CD14-positive monocyte (primary cell): Measurements from ENCODE around the gene CD8B2. TPM values are rescaled to one million over a fixed set of nuclear protein-coding genes. Genes with fewer than 3 reads are reported as not detected.

Experiments
- DNase-seq, 3 donors: peaks; one replicate each; pipeline ENCODE4 v3.0.0-alpha.2; 2011 to 2022
- H2AFZ ChIP-seq: 2 replicates; pipeline ENCODE4 v1.6.0; 2012; ENCODE audit warnings: mild to moderate bottlenecking, low read depth, low read length, inconsistent platforms; ENCODE audit not compliant: insufficient read depth, poor library complexity, severe bottlenecking
- H3K27ac ChIP-seq, 2 donors: 1 replicate in 1 of 2; 2 replicates in 1 of 2; pipeline ENCODE4 v1.5.1; 2012 to 2013; ENCODE audit warnings: low read length in 2 of 2, control low read depth in 1 of 2, inconsistent platforms in 1 of 2, low read depth in 1 of 2, mild to moderate bottlenecking in 1 of 2
- H3K27me3 ChIP-seq, 2 donors: one replicate each; pipeline versions ENCODE4 v1.6.0 to v1.6.1; 2011 to 2013; ENCODE audit warnings: low read length in 2 of 2; ENCODE audit not compliant: control insufficient read depth in 2 of 2, insufficient read depth in 2 of 2
- H3K36me3 ChIP-seq, 2 donors: replicated peaks in 1 of 2; 1 replicate in 1 of 2; 2 replicates in 1 of 2; pipeline versions ENCODE4 v1.5.1 to v1.6.1; 2012 to 2013; ENCODE audit warnings: low read length in 2 of 2, control low read depth in 1 of 2, inconsistent platforms in 1 of 2, mild to moderate bottlenecking in 1 of 2; ENCODE audit not compliant: insufficient read depth in 2 of 2, control insufficient read depth in 1 of 2
- H3K4me1 ChIP-seq, 2 donors: 1 replicate in 1 of 2; 2 replicates in 1 of 2; pipeline versions ENCODE4 v1.5.1 to v1.6.1; 2012 to 2013; ENCODE audit warnings: low read length in 2 of 2, control low read depth in 1 of 2, inconsistent platforms in 1 of 2, mild to moderate bottlenecking in 1 of 2, moderate library complexity in 1 of 2; ENCODE audit not compliant: insufficient read depth in 2 of 2, control insufficient read depth in 1 of 2
- H3K4me2 ChIP-seq: replicated peaks from 2 replicates; pipeline ENCODE3; 2012; ENCODE audit warnings: low read length, moderate library complexity, mild to moderate bottlenecking; ENCODE audit not compliant: poor library complexity, severe bottlenecking; ENCODE audit errors: extremely low read depth
- H3K4me3 ChIP-seq, 3 experiments: fragments of 200-600 bp in 1 of 3; sonication (generic) in 1 of 3; replicated peaks in 1 of 3; 1 replicate in 2 of 3; 2 replicates in 1 of 3; pipeline ENCODE4 v1.5.1; 2011 to 2013; ENCODE audit warnings: low read length in 3 of 3, mild to moderate bottlenecking in 3 of 3, control low read depth in 2 of 3, low read depth in 2 of 3, inconsistent platforms in 1 of 3, moderate library complexity in 1 of 3
- H3K79me2 ChIP-seq: 2 replicates; pipeline ENCODE4 v1.6.0; 2012; ENCODE audit warnings: mild to moderate bottlenecking, control low read depth, inconsistent platforms, low read length, moderate library complexity; ENCODE audit not compliant: insufficient read depth
- H3K9ac ChIP-seq: 2 replicates; pipeline ENCODE4 v1.6.0; 2017; ENCODE audit warnings: low read length, mild to moderate bottlenecking; ENCODE audit not compliant: insufficient read depth, poor library complexity, severe bottlenecking
- H3K9me3 ChIP-seq, 2 donors: replicated peaks in 1 of 2; 1 replicate in 1 of 2; 2 replicates in 1 of 2; pipeline versions ENCODE4 v1.5.1 to v1.6.1; 2012 to 2013; ENCODE audit warnings: low read length in 2 of 2, control low read depth in 1 of 2; ENCODE audit not compliant: control insufficient read depth in 1 of 2, insufficient read depth in 1 of 2
- H4K20me1 ChIP-seq: 2 replicates; pipeline ENCODE4 v1.6.0; 2012; ENCODE audit warnings: mild to moderate bottlenecking, low read length, control low read depth, moderate library complexity; ENCODE audit not compliant: insufficient read depth
- H3K27ac Mint-ChIP-seq, 7 donors: one replicate each; pipeline ENCODE4 v1.8.0; 2020; ENCODE audit warnings: mild to moderate bottlenecking in 7 of 7, mixed read lengths in 7 of 7, moderate library complexity in 6 of 7, inconsistent platforms in 2 of 7
- H3K27me3 Mint-ChIP-seq, 3 donors: one replicate each; pipeline ENCODE4 v1.8.0; 2021 to 2022; ENCODE audit warnings: low read depth in 3 of 3, mild to moderate bottlenecking in 3 of 3, mixed read lengths in 3 of 3, moderate library complexity in 3 of 3, inconsistent platforms in 1 of 3
- H3K36me3 Mint-ChIP-seq, 2 donors: one replicate each; pipeline ENCODE4 v1.8.0; 2020; ENCODE audit warnings: mixed read lengths in 2 of 2, inconsistent platforms in 1 of 2, mild to moderate bottlenecking in 1 of 2
- H3K4me1 Mint-ChIP-seq: one replicate; pipeline ENCODE4 v1.8.0; 2020; ENCODE audit warnings: mild to moderate bottlenecking, mixed read lengths
- H3K4me3 Mint-ChIP-seq, 2 donors: one replicate each; pipeline ENCODE4 v1.8.0; 2020; ENCODE audit warnings: mild to moderate bottlenecking in 2 of 2, mixed read lengths in 2 of 2, moderate library complexity in 1 of 2
- H3K9me3 Mint-ChIP-seq, 7 donors: one replicate each; pipeline ENCODE4 v1.8.0; 2020 to 2022; ENCODE audit warnings: mixed read lengths in 7 of 7, mild to moderate bottlenecking in 6 of 7, moderate library complexity in 6 of 7, inconsistent platforms in 2 of 7
- CTCF ChIP-seq: fragments of 200-600 bp; IDR thresholded peaks from one replicate; pipeline ENCODE4 v1.8.0; 2022; ENCODE audit warnings: antibody characterized with exemption, mild to moderate bottlenecking
- WGBS: methylation state at CpG from one replicate; pipeline ENCODE4 v1.1.5; 2013; ENCODE audit warnings: missing lambda C conversion rate; ENCODE audit not compliant: insufficient coverage; 5-methylcytosine and 5-hydroxymethylcytosine counted together
- intact Hi-C, 2 donors: fragments of 100-400 bp; cut with micrococcal nuclease; formaldehyde crosslinking; loops; one replicate each; pipeline versions ENCODE4 v1.15.0 to v1.15.1; 2023
- polyA plus RNA-seq, 3 donors: library from polyadenylated mRNA; depleted of rRNA in 1 of 3; unstranded in 2 of 3; stranded (reverse) in 1 of 3; fragments of 300-500 nt in 2 of 3; fragments of >200 nt in 1 of 3; fragmentation: Illumina TruSeq in 2 of 3; gene quantifications; 1 replicate in 2 of 3; 2 replicates in 1 of 3; pipeline ENCODE4 v1.2.3, GENCODE V29; 2012 to 2021

The CD8B2 gene
- polyA plus RNA-seq, 3 donors, result 0.04 TPM; not detected in 2

- no CpG with 5 or more reads among the region's 4 CpGs for WGBS
- Histone ChIP-seq H3K4me3 (no peak overlapping the region), H3K4me2 (no peak overlapping the region), H4K20me1 (no peaks in the 10 kb centered on the region), H3K4me1 (peaks cover 37 to 43% of the 10 kb centered on the region in 2 donors), H3K79me2 (no peaks in the 10 kb centered on the region), H3K27me3 (no peaks in the 10 kb centered on the region), H3K27ac (no peak overlapping the region), H3K9ac (no peak overlapping the region), H3K36me3 (no peaks in the 10 kb centered on the region), H2AFZ (no peak overlapping the region), H3K9me3 (no peaks in the 10 kb centered on the region)
- Mint-ChIP-seq H3K4me3 (no peak overlapping the region), H3K9me3 (no peaks in the 10 kb centered on the region), H3K4me1 (peaks cover 38% of the 10 kb centered on the region), H3K27me3 (peaks cover 2 to 9% (median 5%) of the 10 kb centered on the region in 3 donors), H3K36me3 (peaks cover 0 to 5% of the 10 kb centered on the region in 2 donors), H3K27ac (peak overlapping the region in 2 of 7 donors; percentile 64 to 67)
- no peak for DNase-seq
- TF ChIP-seq CTCF, result no peak
- intact Hi-C loops, result loop anchor here in 1 of 2 donors (10.0 kb wide), 1 partner anchor 77 kb away; the partner anchor contains the start of gene RGPD3
Measured at GRCh38 chr2:106541333-106541732, 54.2 kb downstream of the CD8B2 start.

GRCh38 chr2:106542746-106543359 lies 55.7 kb downstream of the CD8B2 start:
- no peaks in the 10 kb centered on the region for H3K36me3 ChIP-seq
- H3K9ac ChIP-seq, result no peak overlapping the region
- intact Hi-C loops, result loop anchor here in 1 of 2 donors (10.0 kb wide), 1 partner anchor 78 kb away; the partner anchor contains the start of gene RGPD3
- peak overlapping the region; percentile 85 for H2AFZ ChIP-seq
- H3K4me1 ChIP-seq, result peaks cover 36 to 43% of the 10 kb centered on the region in 2 donors
- Mint-ChIP-seq H3K27me3 (peaks cover 2 to 9% (median 5%) of the 10 kb centered on the region in 3 donors), H3K4me3 (peak overlapping the region; percentile 63 to 88), H3K4me1 (peaks cover 38% of the 10 kb centered on the region), H3K9me3 (no peaks in the 10 kb centered on the region), H3K27ac (peak overlapping the region in 4 of 7 donors; percentile 66 to 80 (median 76)), H3K36me3 (peaks cover 0 to 5% of the 10 kb centered on the region in 2 donors)
- no peak overlapping the region for H3K27ac ChIP-seq
- peak overlapping the region in 1 of 3 experiments; percentile 45 for H3K4me3 ChIP-seq
- no peaks in the 10 kb centered on the region for H3K79me2 ChIP-seq
- peak; percentile 58 to 73 (median 69) for DNase-seq
- no peaks in the 10 kb centered on the region for H4K20me1 ChIP-seq
- no peaks in the 10 kb centered on the region for H3K27me3 ChIP-seq
- no peaks in the 10 kb centered on the region for H3K9me3 ChIP-seq
- 7% methylated on average over 21 of the region's 24 CpGs for WGBS
- peak; percentile 97 for TF ChIP-seq CTCF
- peak overlapping the region; percentile 56 for H3K4me2 ChIP-seq
